GM12875 (cell line): ENCODE data around the gene ZSCAN10.

Source experiments
- H3K4me3 ChIP-seq: one replicate; pipeline ENCODE4 v1.5.1; 2011; ENCODE audit warnings: low read depth, low read length, control low read depth
- TF ChIP-seq, protein P1 (sequence below): IDR thresholded peaks from 2 replicates; pipeline ENCODE4 v1.5.1; 2011; ENCODE audit warnings: low read depth, mild to moderate bottlenecking, control low read depth, inconsistent platforms, low read length, moderate library complexity, borderline replicate concordance; ENCODE audit not compliant: insufficient read depth

Gene ZSCAN10

DNA sequence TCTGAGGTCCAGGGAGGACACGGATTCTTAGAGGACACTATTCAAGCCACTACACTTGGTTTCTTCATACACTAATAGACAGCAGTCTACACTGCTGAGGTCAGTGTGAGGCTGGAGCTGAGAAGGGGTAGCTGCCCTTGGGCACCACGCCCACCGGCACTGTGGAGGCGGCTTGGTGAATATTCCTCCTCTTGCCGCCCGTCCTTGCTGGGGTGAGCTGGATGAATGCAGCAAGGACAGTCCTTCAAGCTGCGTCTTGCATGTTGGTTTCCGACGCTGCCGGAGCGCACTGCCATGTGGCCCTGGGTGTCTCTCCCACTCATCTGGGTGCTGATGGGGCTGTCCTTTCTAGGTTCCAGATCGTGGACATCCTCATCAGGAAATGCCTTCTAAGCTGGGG, 15.9 kb upstream of the ZSCAN10 start:
- H3K4me3 ChIP-seq = no peak overlapping the region
- TF ChIP-seq, protein P1, sequence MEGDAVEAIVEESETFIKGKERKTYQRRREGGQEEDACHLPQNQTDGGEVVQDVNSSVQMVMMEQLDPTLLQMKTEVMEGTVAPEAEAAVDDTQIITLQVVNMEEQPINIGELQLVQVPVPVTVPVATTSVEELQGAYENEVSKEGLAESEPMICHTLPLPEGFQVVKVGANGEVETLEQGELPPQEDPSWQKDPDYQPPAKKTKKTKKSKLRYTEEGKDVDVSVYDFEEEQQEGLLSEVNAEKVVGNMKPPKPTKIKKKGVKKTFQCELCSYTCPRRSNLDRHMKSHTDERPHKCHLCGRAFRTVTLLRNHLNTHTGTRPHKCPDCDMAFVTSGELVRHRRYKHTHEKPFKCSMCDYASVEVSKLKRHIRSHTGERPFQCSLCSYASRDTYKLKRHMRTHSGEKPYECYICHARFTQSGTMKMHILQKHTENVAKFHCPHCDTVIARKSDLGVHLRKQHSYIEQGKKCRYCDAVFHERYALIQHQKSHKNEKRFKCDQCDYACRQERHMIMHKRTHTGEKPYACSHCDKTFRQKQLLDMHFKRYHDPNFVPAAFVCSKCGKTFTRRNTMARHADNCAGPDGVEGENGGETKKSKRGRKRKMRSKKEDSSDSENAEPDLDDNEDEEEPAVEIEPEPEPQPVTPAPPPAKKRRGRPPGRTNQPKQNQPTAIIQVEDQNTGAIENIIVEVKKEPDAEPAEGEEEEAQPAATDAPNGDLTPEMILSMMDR = no peak

DNA sequence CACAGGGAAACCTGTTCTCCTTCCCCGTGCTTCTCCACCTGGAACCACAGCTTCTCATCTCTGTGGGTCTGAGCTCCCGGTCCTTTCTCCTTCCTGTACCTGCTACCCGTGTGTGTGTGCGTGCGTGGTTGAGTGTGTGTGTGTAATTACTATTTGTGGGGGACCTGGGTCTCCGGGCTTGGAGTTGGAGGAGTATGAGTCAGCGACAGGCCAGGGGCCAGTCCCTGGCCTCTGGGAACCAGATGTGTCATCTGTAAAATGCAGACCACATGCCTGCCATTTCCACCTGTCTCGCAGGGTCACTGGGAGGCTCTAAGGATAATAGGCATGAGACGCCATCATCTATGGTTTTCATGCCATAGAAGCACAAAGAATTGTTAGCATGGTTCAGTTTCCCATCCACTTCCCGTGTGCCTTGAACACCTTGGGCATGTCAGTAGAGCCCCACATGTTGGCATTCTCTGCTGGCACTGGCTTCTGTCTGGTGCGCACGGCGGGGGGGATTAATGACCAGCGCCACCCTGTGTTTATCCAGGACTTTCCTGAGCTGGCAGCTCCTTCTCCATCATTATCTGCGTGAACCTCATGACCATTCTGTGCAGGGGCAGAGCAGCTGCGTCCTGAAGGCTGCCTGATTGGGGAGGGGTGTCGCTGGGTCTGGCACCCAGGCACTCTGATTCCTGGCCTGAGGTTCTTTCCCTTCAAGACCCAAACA, 14.8 kb upstream of the ZSCAN10 start:
- no peak overlapping the region for H3K4me3 ChIP-seq
- TF ChIP-seq, protein P1 = no peak

- peak overlapping the region; percentile 48 for H3K4me3 ChIP-seq
These were observed 13.9 kb upstream of the ZSCAN10 start for GRCh38 chr16:3112881-3113574.

DNA sequence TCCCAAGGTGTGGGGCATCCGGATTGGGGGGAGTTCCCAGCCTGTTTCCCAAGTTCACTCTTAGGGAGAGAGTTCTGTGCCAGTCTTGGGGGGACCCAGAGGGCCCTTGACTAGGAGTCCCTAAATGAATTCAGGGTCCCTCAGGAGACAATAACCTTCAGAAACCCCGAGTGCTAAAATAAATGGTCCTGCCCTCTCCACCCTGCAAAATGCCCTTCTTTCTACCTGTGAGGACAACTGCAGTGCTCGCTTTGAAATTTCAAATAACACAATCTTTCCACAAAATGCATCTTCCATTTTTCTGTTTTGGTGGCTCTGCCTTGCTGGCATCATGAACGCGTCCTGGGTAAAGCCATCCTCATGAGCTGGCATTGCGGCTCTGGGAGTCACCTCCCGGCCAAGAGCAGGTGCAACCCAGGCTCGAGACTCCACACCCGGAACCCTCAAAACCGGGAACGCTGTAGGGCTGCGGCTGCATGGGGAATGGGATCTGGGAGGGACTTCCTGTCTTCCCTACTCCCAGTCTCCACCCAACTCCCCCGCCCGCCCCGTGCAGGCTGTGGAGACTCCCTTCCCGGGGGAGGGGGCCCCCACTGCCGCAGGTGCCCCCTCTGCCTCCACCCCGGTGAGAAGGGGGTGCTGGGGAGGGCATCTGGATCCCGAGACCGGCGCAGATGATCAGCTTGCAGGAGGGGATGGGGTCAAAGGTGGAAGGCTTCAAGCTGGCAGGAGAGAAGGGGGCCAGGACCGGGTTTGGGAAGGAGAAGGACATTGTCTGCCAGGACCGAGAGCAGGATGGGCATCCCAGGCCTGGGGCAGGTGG, 13.2 kb upstream of the ZSCAN10 start, which contains the start of gene ZNF205:
Gene ZNF205 (plus strand): TSS at position 529 of the 823 bp plus-strand sequence. CDS start 845 bp downstream, outside the sequence.
- TF ChIP-seq, protein P1 = no peak

More at GRCh38 chr16:3112881-3113574, 13.9 kb upstream of the ZSCAN10 start:
- TF ChIP-seq, protein P1 = no peak

DNA sequence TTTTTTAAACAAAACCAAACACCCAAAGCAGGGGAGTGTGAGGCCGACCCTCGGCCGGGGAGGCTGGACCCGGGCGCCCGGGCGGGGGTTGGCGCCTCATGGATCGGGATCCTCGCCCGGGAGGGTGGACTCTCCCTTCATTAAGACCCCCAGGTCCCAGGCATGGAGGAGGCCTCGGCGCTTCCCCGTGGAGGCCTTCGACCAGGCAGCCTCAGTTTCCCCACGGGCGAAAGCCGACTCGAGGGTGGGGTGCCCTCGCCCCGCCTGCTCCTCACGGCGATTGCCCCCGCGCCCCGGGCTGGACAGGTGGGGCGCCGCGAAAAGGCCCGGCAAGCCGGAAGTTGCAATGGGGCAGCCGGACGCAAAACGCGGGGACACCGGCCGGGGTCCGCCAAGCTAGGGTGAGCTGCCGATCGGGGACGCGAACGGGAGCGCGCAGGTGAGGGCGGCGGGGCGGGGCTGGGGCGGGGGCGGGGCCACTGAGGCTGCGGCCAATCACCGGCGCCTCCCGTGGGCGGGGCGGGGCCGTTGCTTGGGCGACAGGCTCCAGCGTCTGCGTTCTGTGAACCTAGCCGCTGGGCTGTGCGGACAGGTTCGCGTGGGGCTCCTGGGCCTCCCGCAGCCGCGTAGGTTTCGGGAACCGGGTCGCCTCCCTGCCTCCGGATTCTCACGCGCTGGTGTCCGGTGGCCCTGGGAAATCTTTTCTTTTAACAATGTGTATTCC, 7.3 kb upstream of the ZSCAN10 start:
- H3K4me3 ChIP-seq = peak overlapping the region; percentile 83
- TF ChIP-seq, protein P1 = no peak

More for the DNA sequence above, 13.2 kb upstream of the ZSCAN10 start, which contains the start of gene ZNF205:
- H3K4me3 ChIP-seq = peak within 1 kb of the TSS; percentile 48

DNA sequence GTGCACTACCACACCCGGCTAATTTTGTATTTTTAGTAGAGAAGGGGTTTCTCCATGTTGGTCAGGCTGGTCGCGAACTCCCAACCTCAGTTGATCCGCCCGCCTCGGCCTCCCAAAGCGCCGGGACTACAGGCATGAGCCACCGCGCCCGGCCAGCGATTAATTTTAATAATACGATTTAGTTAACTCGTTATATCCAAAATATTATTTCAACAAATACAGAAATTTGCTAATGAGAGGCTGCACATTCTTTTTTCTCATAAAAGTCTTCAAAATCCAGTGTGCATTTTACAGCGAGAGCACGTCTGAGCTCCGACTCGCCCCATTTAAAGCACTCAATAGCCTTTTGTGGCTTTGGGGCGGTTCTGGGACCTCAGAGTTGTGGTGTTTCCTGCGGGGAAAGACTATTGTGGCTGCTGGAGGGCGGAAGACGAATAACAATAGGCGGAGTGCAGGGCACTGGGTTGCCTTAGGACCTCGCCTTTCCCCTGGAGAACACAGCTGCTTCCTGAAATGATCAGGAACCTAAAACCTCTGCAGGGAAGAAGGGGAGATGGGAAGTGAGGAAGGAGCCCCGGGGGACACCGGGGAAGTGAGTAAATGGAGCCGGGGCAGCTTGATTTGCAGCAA, 2.9 kb upstream of the ZSCAN10 start:
- no peak overlapping the region for H3K4me3 ChIP-seq
- TF ChIP-seq, protein P1 = no peak
